Mesendoderm (in vitro differentiated cells): ENCODE data around the gene LSM3.

Experiments
- DNase-seq: peaks from one replicate; pipeline ENCODE4 v3.0.0; 2013
- H2AK5ac ChIP-seq: 2 replicates; pipeline ENCODE4 v1.6.1; 2013; ENCODE audit warnings: low read length, inconsistent platforms
- H2BK120ac ChIP-seq: 2 replicates; pipeline ENCODE4 v1.6.1; 2013; ENCODE audit warnings: low read depth, mild to moderate bottlenecking, low read length, moderate library complexity, mixed read lengths
- H2BK15ac ChIP-seq: replicated peaks from 2 replicates; pipeline ENCODE4 v1.6.1; 2013; ENCODE audit warnings: low read depth, mild to moderate bottlenecking, moderate library complexity
- H2BK5ac ChIP-seq: 2 replicates; pipeline ENCODE4 v1.6.1; 2013; ENCODE audit warnings: low read length, inconsistent platforms
- H3K18ac ChIP-seq: 2 replicates; pipeline ENCODE4 v1.6.1; 2013; ENCODE audit warnings: mild to moderate bottlenecking, low read length, mixed read lengths
- H3K23ac ChIP-seq: one replicate; pipeline ENCODE4 v1.6.1; 2013; ENCODE audit warnings: low read length
- H3K27ac ChIP-seq: 2 replicates; pipeline ENCODE4 v1.5.1; 2013; ENCODE audit warnings: low read depth, mild to moderate bottlenecking, inconsistent platforms, low read length, moderate library complexity
- H3K27me3 ChIP-seq: 2 replicates; pipeline ENCODE4 v1.6.1; 2013; ENCODE audit warnings: low read length, control low read depth, mild to moderate bottlenecking, inconsistent platforms; ENCODE audit not compliant: insufficient read depth, poor library complexity
- H3K36me3 ChIP-seq: 2 replicates; pipeline ENCODE4 v1.6.1; 2013; ENCODE audit warnings: low read length, inconsistent platforms; ENCODE audit not compliant: control insufficient read depth, insufficient read depth
- H3K4ac ChIP-seq: one replicate; pipeline ENCODE4 v1.6.1; 2013; ENCODE audit warnings: low read depth, mild to moderate bottlenecking, low read length, moderate library complexity
- H3K4me1 ChIP-seq: 2 replicates; pipeline ENCODE4 v1.6.1; 2013; ENCODE audit warnings: low read depth, low read length, inconsistent platforms; ENCODE audit not compliant: control insufficient read depth
- H3K4me2 ChIP-seq: 2 replicates; pipeline ENCODE4 v1.6.1; 2013; ENCODE audit warnings: low read length
- H3K4me3 ChIP-seq: 2 replicates; pipeline ENCODE4 v1.5.1; 2013; ENCODE audit warnings: mild to moderate bottlenecking, low read length
- H3K56ac ChIP-seq: one replicate; pipeline ENCODE4 v1.6.1; 2013; ENCODE audit warnings: low read length
- H3K79me1 ChIP-seq: 2 replicates; pipeline ENCODE4 v1.6.1; 2013; ENCODE audit warnings: low read length, inconsistent platforms
- H3K79me2 ChIP-seq: 2 replicates; pipeline ENCODE4 v1.6.1; 2013; ENCODE audit warnings: mild to moderate bottlenecking, low read length; ENCODE audit not compliant: control insufficient read depth, insufficient read depth
- H3K9ac ChIP-seq: 2 replicates; pipeline ENCODE4 v1.6.1; 2013; ENCODE audit warnings: low read length, inconsistent platforms
- H4K5ac ChIP-seq: one replicate; pipeline ENCODE4 v1.6.1; 2013; ENCODE audit warnings: low read length
- H4K8ac ChIP-seq: one replicate; pipeline ENCODE4 v1.6.1; 2013; ENCODE audit warnings: low read depth, mild to moderate bottlenecking, control low read depth, low read length, moderate library complexity
- WGBS: extraction: QIAGEN DNeasy Blood & Tissue Kit; methylation state at CpG from one replicate; pipeline ENCODE4 v1.1.7; 2013; ENCODE audit warnings: low lambda C conversion rate, missing lambda C conversion rate; ENCODE audit not compliant: insufficient coverage; ENCODE audit errors: extremely low coverage; 5-methylcytosine and 5-hydroxymethylcytosine counted together

LSM3 gene

GRCh38 chr3:14140668-14141067, 37.9 kb upstream of the LSM3 start:
- no peak overlapping the region for H3K4me3 ChIP-seq
- no peak overlapping the region for H2AK5ac ChIP-seq
- no peak overlapping the region for H2BK5ac ChIP-seq
- no peak overlapping the region for H2BK120ac ChIP-seq
- H3K27me3 ChIP-seq = no peaks in the 10 kb centered on the region
- peaks cover 7% of the 10 kb centered on the region for H3K36me3 ChIP-seq
- no peak overlapping the region for H3K4me2 ChIP-seq
- no peak overlapping the region for H4K8ac ChIP-seq
- no peak overlapping the region for H3K23ac ChIP-seq
- no peak overlapping the region for H3K4ac ChIP-seq
- no peak overlapping the region for H3K18ac ChIP-seq
- no peaks in the 10 kb centered on the region for H3K79me2 ChIP-seq
- no peak overlapping the region for H3K9ac ChIP-seq
- H3K27ac ChIP-seq = no peak overlapping the region
- DNase-seq = no peak
- no peak overlapping the region for H4K5ac ChIP-seq
- no peaks in the 10 kb centered on the region for H3K79me1 ChIP-seq
- WGBS = no CpG with 5 or more reads among the region's 2 CpGs
- H3K4me1 ChIP-seq = no peaks in the 10 kb centered on the region
- no peak overlapping the region for H2BK15ac ChIP-seq
- no peak overlapping the region for H3K56ac ChIP-seq

- Histone ChIP-seq H3K18ac (no peak overlapping the region), H3K9ac (no peak overlapping the region), H3K36me3 (peaks cover 6% of the 10 kb centered on the region), H3K4me2 (no peak overlapping the region), H3K27ac (no peak overlapping the region), H2BK15ac (no peak overlapping the region), H3K4me3 (no peak overlapping the region), H4K5ac (no peak overlapping the region), H2BK5ac (no peak overlapping the region), H3K79me2 (no peaks in the 10 kb centered on the region), H3K4ac (no peak overlapping the region), H3K79me1 (no peaks in the 10 kb centered on the region), H3K23ac (no peak overlapping the region), H4K8ac (no peak overlapping the region), H2BK120ac (no peak overlapping the region), H3K27me3 (no peaks in the 10 kb centered on the region), H3K56ac (no peak overlapping the region), H3K4me1 (no peaks in the 10 kb centered on the region), H2AK5ac (no peak overlapping the region)
- no CpG with 5 or more reads among the region's 2 CpGs for WGBS
- DNase-seq = no peak
Measured at GRCh38 chr3:14141144-14141543, 37.5 kb upstream of the LSM3 start.

- Histone ChIP-seq H3K4ac (no peak overlapping the region), H2BK5ac (no peak overlapping the region), H3K18ac (no peak overlapping the region), H3K79me2 (no peaks in the 10 kb centered on the region), H3K4me3 (no peak overlapping the region), H3K4me1 (no peaks in the 10 kb centered on the region), H3K36me3 (peaks cover 6% of the 10 kb centered on the region), H3K27me3 (no peaks in the 10 kb centered on the region), H3K27ac (no peak overlapping the region), H3K79me1 (no peaks in the 10 kb centered on the region), H3K4me2 (no peak overlapping the region), H3K23ac (no peak overlapping the region), H2AK5ac (no peak overlapping the region), H3K9ac (no peak overlapping the region), H2BK15ac (no peak overlapping the region), H4K5ac (no peak overlapping the region), H2BK120ac (no peak overlapping the region), H4K8ac (no peak overlapping the region), H3K56ac (no peak overlapping the region)
- no peak for DNase-seq
- WGBS = no CpG with 5 or more reads among the region's 19 CpGs
Measured at GRCh38 chr3:14141602-14142341, 36.8 kb upstream of the LSM3 start.

GRCh38 chr3:14142567-14143270, 35.9 kb upstream of the LSM3 start:
- Histone ChIP-seq H2AK5ac (no peak overlapping the region), H3K23ac (no peak overlapping the region), H3K4me2 (no peak overlapping the region), H3K4me3 (no peak overlapping the region), H4K5ac (no peak overlapping the region), H3K18ac (no peak overlapping the region), H2BK120ac (no peak overlapping the region), H3K27ac (peak overlapping the region; percentile 83), H2BK15ac (no peak overlapping the region), H3K9ac (no peak overlapping the region), H3K4ac (no peak overlapping the region), H3K56ac (no peak overlapping the region), H3K79me2 (no peaks in the 10 kb centered on the region), H4K8ac (no peak overlapping the region), H3K79me1 (no peaks in the 10 kb centered on the region), H3K27me3 (no peaks in the 10 kb centered on the region), H3K4me1 (no peaks in the 10 kb centered on the region), H3K36me3 (peaks cover 6% of the 10 kb centered on the region), H2BK5ac (no peak overlapping the region)
- no peak for DNase-seq
- WGBS = no CpG with 5 or more reads among the region's 8 CpGs

GRCh38 chr3:14143271-14144225, 35.1 kb upstream of the LSM3 start:
- Histone ChIP-seq H3K27ac (peak overlapping the region; percentile 52), H4K5ac (no peak overlapping the region), H3K18ac (no peak overlapping the region), H3K36me3 (peaks cover 4% of the 10 kb centered on the region), H2AK5ac (no peak overlapping the region), H4K8ac (no peak overlapping the region), H2BK120ac (no peak overlapping the region), H3K4me1 (peaks cover 4% of the 10 kb centered on the region), H3K79me1 (no peaks in the 10 kb centered on the region), H3K9ac (no peak overlapping the region), H3K4me2 (no peak overlapping the region), H3K4me3 (no peak overlapping the region), H3K23ac (no peak overlapping the region), H2BK15ac (no peak overlapping the region), H3K79me2 (no peaks in the 10 kb centered on the region), H3K4ac (no peak overlapping the region), H2BK5ac (no peak overlapping the region), H3K27me3 (no peaks in the 10 kb centered on the region), H3K56ac (no peak overlapping the region)
- peak; percentile 97 for DNase-seq
- WGBS = no CpG with 5 or more reads among the region's 7 CpGs
